Measurements from ENCODE around the gene NLRX1. TPM values are rescaled to one million over a fixed set of nuclear protein-coding genes. Genes with fewer than 3 reads are reported as not detected.

Gene NLRX1
- polyA plus RNA-seq, 1 experiment = 19.4 TPM

DNA sequence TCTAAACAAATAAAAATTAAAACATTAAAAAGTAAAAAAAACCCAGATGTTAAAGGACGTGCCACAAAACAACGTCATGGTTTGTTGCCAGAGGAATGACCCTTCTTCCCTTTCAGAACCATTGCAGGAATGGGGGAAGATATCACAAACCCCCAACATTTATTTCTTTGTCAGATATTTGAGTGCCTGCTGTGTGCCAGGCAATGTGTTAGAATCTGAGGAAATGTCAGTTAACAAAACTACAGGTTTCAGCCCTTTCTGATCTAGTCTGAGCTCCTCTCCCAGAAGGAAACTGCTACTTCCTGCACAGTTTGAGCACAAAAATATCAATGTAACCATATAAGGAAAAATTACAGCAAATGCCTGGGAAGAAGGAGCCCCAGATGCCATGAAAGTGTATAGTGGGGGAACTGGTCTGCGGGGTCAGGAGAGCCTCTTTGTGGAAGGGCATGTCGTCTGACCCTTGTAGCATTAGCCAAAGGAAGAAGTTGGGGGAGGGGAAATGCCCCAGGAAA, 9.7 kb downstream of the NLRX1 start:
- ChIA-PET CTCF (interaction anchor here (0.6 to 1.5 kb wide), 5 partner anchors 9 to 33 kb away, joined by 3 to 4 read pairs (median 3); partner anchors contain the start of gene NLRX1), POLR2A (no interaction called here)
- H3K36me3 ChIP-seq (ENCODE audit: control insufficient read depth, insufficient read depth, low read length) = peaks cover 17% of the 10 kb centered on the region
- TF ChIP-seq, protein P1, sequence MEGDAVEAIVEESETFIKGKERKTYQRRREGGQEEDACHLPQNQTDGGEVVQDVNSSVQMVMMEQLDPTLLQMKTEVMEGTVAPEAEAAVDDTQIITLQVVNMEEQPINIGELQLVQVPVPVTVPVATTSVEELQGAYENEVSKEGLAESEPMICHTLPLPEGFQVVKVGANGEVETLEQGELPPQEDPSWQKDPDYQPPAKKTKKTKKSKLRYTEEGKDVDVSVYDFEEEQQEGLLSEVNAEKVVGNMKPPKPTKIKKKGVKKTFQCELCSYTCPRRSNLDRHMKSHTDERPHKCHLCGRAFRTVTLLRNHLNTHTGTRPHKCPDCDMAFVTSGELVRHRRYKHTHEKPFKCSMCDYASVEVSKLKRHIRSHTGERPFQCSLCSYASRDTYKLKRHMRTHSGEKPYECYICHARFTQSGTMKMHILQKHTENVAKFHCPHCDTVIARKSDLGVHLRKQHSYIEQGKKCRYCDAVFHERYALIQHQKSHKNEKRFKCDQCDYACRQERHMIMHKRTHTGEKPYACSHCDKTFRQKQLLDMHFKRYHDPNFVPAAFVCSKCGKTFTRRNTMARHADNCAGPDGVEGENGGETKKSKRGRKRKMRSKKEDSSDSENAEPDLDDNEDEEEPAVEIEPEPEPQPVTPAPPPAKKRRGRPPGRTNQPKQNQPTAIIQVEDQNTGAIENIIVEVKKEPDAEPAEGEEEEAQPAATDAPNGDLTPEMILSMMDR (IDR thresholded peaks at IDR 0.05; ENCODE audit: insufficient read depth, low read depth, low read length) = no peak
- H3K4me3 ChIP-seq (ENCODE audit: low read depth, low read length) = no peak overlapping the region
- no peaks in the 10 kb centered on the region for H3K27me3 ChIP-seq (ENCODE audit: control insufficient read depth, insufficient read depth, low read length)
- DNase-seq (ENCODE audit: low read depth) = no peak

DNA sequence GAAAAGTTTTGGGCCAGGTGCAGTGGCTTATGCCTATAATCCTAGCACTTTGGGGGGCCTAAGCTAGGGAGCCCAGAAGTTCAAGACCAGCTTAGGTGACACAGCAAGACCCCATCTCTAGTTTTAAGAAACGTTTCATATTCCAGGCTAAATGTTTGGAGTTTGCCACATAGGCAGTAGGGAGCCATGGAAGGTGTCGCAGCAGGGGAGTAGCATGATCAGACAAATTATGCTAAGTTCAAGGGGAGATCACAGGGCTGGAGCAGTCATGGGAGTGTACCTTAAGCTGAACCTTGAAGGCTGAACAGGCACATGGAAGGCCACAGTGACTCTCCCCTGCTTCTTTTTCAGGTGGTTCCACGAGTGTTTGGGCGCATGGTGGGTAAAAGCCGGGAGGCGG, 10.8 kb downstream of the NLRX1 start:
- H3K4me3 ChIP-seq (ENCODE audit: low read depth, low read length) = no peak overlapping the region
- peaks cover 15% of the 10 kb centered on the region for H3K36me3 ChIP-seq (ENCODE audit: control insufficient read depth, insufficient read depth, low read length)
- no peaks in the 10 kb centered on the region for H3K27me3 ChIP-seq (ENCODE audit: control insufficient read depth, insufficient read depth, low read length)
- DNase-seq (ENCODE audit: low read depth) = no peak
- TF ChIP-seq, protein P1 (IDR thresholded peaks at IDR 0.05; ENCODE audit: insufficient read depth, low read depth, low read length) = no peak
- ChIA-PET CTCF (interaction anchor here (1.4 to 1.5 kb wide), 2 partner anchors 10 to 18 kb away, joined by 4 to 5 read pairs; partner anchors contain the start of gene NLRX1), POLR2A (no interaction called here)

DNA sequence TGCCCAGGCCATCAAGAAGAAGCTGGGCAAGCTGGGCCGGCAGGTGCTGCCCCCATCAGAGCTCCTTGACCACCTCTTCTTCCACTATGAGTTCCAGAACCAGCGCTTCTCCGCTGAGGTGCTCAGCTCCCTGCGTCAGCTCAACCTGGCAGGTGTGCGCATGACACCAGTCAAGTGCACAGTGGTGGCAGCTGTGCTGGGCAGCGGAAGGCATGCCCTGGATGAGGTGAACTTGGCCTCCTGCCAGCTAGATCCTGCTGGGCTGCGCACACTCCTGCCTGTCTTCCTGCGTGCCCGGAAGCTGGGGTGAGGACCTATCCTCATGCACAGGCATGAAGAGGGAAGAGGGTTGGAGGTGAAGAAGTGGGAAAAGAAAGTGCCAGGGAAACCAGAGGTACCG, 11.5 kb downstream of the NLRX1 start:
- peaks cover 10% of the 10 kb centered on the region for H3K36me3 ChIP-seq (ENCODE audit: control insufficient read depth, insufficient read depth, low read length)
- no peak overlapping the region for H3K4me3 ChIP-seq (ENCODE audit: low read depth, low read length)
- no peak for DNase-seq (ENCODE audit: low read depth)
- TF ChIP-seq, protein P1 (IDR thresholded peaks at IDR 0.05; ENCODE audit: insufficient read depth, low read depth, low read length) = no peak
- CTCF ChIA-PET = interaction anchor here (1.3 to 1.5 kb wide), 3 partner anchors 11 to 35 kb away, joined by 4 to 5 read pairs (median 4); partner anchors contain the start of gene NLRX1
- no peaks in the 10 kb centered on the region; the same call in 1 of the 2 replicates for H3K27me3 ChIP-seq (ENCODE audit: control insufficient read depth, insufficient read depth, low read length)
- POLR2A ChIA-PET = no interaction called here

DNA sequence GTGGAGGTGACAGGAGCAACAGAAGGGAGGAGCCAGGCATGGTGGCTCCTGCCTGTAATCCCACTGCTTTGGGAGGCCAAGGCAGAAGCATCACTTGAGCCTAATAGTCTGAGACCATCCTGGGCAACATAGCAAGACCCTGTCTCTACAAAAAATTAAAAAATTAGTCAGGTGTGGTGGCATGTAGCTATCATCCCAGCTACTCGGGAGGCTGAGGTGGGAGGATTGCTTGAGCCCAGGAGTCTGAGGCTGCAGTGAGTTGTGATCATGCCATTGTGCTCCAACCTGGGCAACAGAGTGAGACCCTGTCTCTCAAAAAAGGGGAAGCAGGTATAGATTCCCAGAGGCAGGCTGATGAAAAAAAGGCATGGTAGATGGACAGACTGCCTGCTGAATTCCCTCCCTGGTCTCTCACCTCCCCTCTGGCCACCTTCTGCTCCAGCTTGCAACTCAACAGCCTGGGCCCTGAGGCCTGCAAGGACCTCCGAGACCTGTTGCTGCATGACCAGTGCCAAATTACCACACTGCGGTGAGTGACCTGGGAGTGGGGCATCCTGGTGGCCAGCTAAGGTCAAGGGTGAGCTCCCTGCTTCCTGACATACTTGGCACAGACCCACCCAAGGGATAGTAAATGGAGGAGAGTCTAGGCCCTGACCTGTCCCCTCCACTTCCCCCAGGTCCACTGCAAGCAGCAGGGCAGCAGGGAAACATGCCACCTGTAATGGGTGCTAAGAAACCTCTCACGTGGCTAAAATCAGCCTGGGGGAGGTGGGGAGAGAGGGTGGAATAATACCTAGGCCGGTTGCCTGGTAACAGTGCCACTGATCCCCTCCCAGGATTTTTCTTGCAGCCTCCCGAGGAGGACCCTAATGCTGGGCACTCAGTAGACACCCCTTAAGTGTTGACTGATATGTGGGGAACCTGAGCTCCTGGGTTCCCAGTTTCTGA, 12.5 kb downstream of the NLRX1 start:
- Histone ChIP-seq H3K36me3 (ENCODE audit: control insufficient read depth, insufficient read depth, low read length) (peaks cover 10% of the 10 kb centered on the region), H3K27me3 (ENCODE audit: control insufficient read depth, insufficient read depth, low read length) (no peaks in the 10 kb centered on the region; the same call in 1 of the 2 replicates), H3K4me3 (ENCODE audit: low read depth, low read length) (no peak overlapping the region)
- ChIA-PET POLR2A (interaction anchor here (0.6 kb wide), 1 partner anchor 14 kb away, joined by 5 read pairs; no protein-coding TSS in a partner anchor), CTCF (interaction anchor here (0.5 to 1.4 kb wide), 4 partner anchors 16 to 74 kb away, joined by 3 to 4 read pairs (median 4); no protein-coding TSS in a partner anchor)
- TF ChIP-seq, protein P1 (IDR thresholded peaks at IDR 0.05; ENCODE audit: insufficient read depth, low read depth, low read length) = no peak
- DNase-seq (ENCODE audit: low read depth) = no peak
